PFSK-1 (cell line): ENCODE measurements around the gene LCE1C.

ENCODE experiments used
- FOXP2 ChIP-seq: optimal IDR thresholded peaks from 2 replicates; pipeline ENCODE3; 2011; ENCODE audit warnings: borderline replicate concordance, control low read depth, inconsistent platforms; ENCODE audit not compliant: insufficient read depth; ENCODE audit errors: extremely low read length, extremely low read depth
- POLR2AphosphoS5 ChIP-seq: IDR thresholded peaks from 2 replicates; pipeline ENCODE4 v1.6.1; 2012; ENCODE audit warnings: low read depth, mild to moderate bottlenecking, control low read depth, low read length, moderate library complexity
- REST ChIP-seq, 2 experiments: IDR thresholded peaks; 2 replicates each; pipeline versions ENCODE4 v1.6.1 to v1.8.0; 2011 to 2012; ENCODE audit warnings: low read depth in 2 of 2, low read length in 2 of 2, control low read depth in 1 of 2, inconsistent platforms in 1 of 2, mild to moderate bottlenecking in 1 of 2, moderate library complexity in 1 of 2; ENCODE audit not compliant: insufficient read depth in 1 of 2
- SIN3A ChIP-seq: IDR thresholded peaks from 2 replicates; pipeline ENCODE4 v1.6.1; 2012; ENCODE audit warnings: mild to moderate bottlenecking, low read length, moderate library complexity, borderline replicate concordance; ENCODE audit not compliant: insufficient read depth
- TAF1 ChIP-seq: IDR thresholded peaks from 2 replicates; pipeline ENCODE4 v1.6.1; 2012; ENCODE audit warnings: low read length, control low read depth, borderline replicate concordance; ENCODE audit not compliant: insufficient read depth

LCE1C gene

GRCh38 chr1:152761609-152762213 is 44.7 kb downstream of the LCE1C start:
- TF ChIP-seq FOXP2 = no peak
- no peak for TF ChIP-seq TAF1
- TF ChIP-seq POLR2AphosphoS5 = no peak
- no peak for TF ChIP-seq SIN3A
- TF ChIP-seq REST (IDR thresholded peaks at IDR 0.05; ENCODE audit: insufficient read depth in 1 of 2, low read depth in 2 of 2, low read length in 2 of 2) = no peak

GRCh38 chr1:152760551-152761190 is 45.8 kb downstream of the LCE1C start:
- TF ChIP-seq FOXP2 (no peak), POLR2AphosphoS5 (no peak), REST (IDR thresholded peaks at IDR 0.05; ENCODE audit: insufficient read depth in 1 of 2, low read depth in 2 of 2, low read length in 2 of 2) (no peak), SIN3A (no peak), TAF1 (no peak)

DNA sequence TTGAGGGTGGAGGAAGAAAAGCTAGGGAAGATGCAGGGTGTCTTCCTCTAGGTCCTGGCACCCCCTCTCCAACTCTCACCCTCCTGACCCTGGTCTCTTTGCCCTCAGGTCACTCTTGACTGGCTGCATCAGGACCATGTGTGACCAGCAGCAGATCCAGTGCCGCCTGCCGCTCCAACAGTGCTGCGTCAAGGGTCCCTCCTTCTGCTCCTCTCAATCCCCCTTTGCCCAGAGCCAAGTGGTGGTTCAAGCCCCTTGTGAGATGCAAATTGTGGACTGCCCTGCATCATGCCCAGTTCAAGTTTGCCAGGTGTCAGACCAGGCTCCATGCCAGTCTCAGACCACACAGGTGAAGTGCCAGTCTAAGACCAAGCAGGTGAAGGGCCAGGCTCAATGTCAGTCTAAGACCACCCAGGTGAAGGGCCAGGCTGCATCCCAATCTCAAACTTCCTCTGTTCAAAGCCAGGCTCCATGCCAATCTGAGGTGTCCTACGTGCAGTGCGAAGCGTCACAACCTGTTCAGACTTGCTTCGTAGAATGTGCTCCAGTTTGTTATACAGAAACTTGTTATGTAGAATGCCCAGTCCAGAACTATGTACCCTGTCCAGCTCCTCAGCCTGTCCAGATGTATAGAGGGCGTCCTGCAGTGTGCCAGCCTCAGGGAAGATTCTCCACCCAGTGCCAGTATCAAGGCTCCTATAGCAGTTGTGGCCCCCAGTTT is 46.8 kb downstream of the LCE1C start:
- TF ChIP-seq REST (IDR thresholded peaks at IDR 0.05; ENCODE audit: insufficient read depth in 1 of 2, low read depth in 2 of 2, low read length in 2 of 2) (no peak), TAF1 (no peak), POLR2AphosphoS5 (no peak), FOXP2 (no peak), SIN3A (no peak)

DNA sequence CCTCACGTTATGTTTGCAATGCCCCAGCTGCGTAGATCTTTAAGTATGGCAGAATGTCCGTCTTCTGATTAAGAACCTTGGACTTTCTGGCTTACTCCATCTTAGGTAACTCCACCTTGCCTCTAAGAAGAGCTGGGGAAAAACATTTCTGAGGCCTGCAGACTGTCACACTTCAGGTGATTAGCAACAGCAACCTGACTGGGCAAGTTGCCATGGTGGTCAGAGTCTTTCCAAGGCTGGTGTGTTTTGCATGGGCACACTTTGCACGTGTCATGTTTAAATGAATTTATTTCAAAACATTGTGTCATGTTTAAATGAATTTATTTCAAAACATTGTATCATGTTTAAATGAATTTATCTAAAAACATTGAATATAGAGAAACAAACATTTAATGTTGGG is 47.8 kb downstream of the LCE1C start:
- TF ChIP-seq SIN3A (no peak), POLR2AphosphoS5 (no peak), TAF1 (no peak), REST (IDR thresholded peaks at IDR 0.05; ENCODE audit: insufficient read depth in 1 of 2, low read depth in 2 of 2, low read length in 2 of 2) (no peak), FOXP2 (no peak)
